GM12801 (cell line): ENCODE data around the gene GRID1.

ENCODE experiments used
- TF ChIP-seq, protein P1 (sequence below): IDR thresholded peaks from one replicate; pipeline ENCODE4 v1.5.1; 2011; ENCODE audit warnings: control low read depth; ENCODE audit not compliant: insufficient read length; ENCODE audit errors: extremely low read depth

Gene GRID1

GRCh38 chr10:85600026-85600743 is 766.4 kb downstream of the GRID1 start:
- TF ChIP-seq, protein P1, sequence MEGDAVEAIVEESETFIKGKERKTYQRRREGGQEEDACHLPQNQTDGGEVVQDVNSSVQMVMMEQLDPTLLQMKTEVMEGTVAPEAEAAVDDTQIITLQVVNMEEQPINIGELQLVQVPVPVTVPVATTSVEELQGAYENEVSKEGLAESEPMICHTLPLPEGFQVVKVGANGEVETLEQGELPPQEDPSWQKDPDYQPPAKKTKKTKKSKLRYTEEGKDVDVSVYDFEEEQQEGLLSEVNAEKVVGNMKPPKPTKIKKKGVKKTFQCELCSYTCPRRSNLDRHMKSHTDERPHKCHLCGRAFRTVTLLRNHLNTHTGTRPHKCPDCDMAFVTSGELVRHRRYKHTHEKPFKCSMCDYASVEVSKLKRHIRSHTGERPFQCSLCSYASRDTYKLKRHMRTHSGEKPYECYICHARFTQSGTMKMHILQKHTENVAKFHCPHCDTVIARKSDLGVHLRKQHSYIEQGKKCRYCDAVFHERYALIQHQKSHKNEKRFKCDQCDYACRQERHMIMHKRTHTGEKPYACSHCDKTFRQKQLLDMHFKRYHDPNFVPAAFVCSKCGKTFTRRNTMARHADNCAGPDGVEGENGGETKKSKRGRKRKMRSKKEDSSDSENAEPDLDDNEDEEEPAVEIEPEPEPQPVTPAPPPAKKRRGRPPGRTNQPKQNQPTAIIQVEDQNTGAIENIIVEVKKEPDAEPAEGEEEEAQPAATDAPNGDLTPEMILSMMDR: no peak

DNA sequence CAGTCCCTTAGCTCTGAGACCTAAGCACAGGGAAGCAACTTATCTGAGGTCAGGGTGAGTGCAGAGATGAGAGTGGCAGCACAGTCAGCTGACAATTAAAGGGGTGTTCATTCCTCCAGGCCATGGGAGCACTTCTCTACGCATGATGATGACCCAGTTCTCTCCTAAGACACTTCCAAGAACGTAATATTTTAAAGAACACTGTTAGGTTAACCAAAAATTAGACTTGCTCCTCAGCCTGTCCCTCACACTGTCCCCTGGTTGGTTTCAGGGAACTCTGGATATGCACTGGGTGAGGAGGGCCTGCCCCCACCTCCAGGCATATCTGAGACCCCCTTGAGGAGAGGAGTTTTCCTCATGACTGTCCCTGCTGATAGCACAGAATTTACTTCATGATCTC is 767.5 kb downstream of the GRID1 start:
- TF ChIP-seq, protein P1: no peak

GRCh38 chr10:85598646-85599045 is 767.9 kb downstream of the GRID1 start:
- TF ChIP-seq, protein P1: no peak

- TF ChIP-seq, protein P1: no peak
These were observed 769.6 kb downstream of the GRID1 start for GRCh38 chr10:85597006-85597405.

GRCh38 chr10:85596389-85596788 is 770.2 kb downstream of the GRID1 start:
- TF ChIP-seq, protein P1: no peak

DNA sequence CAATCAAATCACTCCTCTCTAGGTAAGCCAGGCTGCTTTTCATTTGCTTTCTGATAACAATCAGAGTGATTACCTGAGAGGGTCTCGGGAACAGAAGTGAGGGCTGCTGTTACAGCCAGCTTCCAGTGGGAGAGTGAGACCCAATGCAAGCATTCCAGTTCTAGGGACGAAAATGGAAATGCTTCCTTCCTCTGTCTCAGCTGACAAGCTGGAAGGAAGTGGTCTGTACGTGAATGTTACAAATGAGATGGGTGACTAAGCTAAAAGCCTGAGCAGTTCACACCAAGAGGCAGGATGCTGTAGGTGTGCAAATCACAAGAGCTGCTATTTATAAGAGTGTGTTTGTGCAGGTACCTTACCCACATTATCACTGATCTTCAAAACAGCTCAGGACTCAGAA is 772.4 kb downstream of the GRID1 start:
- TF ChIP-seq, protein P1: no peak

DNA sequence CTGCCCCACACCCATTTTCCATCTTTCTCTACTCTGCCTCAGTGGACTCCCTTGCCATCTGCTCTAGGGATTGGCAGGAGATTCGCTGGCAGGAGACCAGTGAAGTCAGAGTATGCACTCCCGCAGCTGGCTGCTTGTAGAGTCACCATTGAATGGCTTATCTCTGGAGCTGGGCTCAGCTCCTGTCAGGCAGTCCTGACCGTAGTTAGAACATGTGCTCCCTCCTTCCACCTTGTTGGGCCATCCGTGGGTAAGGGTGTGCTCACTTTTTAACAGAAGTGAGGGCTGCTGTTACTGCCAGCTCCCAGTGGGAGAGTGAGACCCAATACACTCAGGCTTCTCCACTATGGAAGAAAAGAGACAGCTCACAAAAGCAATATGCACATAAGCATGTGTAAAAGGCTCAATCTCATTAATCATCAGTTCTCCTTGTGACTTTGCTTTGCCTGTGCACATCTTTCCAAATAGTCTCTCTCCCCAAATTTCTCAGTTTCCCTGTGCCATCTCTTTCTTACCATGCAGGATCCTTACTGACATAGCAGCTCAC is 773.3 kb downstream of the GRID1 start:
- TF ChIP-seq, protein P1: no peak
